ENCODE measurements around the gene ZCWPW1.
A peak's percentile ranks its signal among the peaks of the same experiment; 100 is the strongest.

ZCWPW1 gene

DNA sequence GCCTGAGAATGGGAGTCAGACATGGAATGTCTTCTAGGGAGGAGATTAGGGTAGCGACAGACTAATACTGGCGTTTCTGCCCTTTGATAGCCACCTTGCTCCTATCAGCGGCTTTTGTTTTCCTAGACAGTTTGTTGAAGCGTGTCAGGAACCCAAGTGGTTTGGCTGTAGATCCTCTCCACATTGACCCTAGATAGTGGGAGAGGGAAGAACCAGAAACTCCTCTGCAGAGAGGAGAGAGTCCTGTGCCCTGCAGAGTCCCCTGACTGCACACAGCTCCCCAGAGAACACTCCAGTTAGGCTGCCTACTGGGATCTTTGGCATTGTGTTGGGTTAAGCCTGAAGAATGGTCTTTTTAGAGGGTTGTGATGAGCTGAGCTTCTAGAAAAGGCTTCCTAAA, 3.5 kb upstream of the ZCWPW1 start:
- DNase-seq, result no peak

- no peak for DNase-seq
Observed at GRCh38 chr7:100431286-100431735, 2.8 kb upstream of the ZCWPW1 start.

GRCh38 chr7:100430493-100431285, 2.2 kb upstream of the ZCWPW1 start:
- DNase-seq, result no peak

DNA sequence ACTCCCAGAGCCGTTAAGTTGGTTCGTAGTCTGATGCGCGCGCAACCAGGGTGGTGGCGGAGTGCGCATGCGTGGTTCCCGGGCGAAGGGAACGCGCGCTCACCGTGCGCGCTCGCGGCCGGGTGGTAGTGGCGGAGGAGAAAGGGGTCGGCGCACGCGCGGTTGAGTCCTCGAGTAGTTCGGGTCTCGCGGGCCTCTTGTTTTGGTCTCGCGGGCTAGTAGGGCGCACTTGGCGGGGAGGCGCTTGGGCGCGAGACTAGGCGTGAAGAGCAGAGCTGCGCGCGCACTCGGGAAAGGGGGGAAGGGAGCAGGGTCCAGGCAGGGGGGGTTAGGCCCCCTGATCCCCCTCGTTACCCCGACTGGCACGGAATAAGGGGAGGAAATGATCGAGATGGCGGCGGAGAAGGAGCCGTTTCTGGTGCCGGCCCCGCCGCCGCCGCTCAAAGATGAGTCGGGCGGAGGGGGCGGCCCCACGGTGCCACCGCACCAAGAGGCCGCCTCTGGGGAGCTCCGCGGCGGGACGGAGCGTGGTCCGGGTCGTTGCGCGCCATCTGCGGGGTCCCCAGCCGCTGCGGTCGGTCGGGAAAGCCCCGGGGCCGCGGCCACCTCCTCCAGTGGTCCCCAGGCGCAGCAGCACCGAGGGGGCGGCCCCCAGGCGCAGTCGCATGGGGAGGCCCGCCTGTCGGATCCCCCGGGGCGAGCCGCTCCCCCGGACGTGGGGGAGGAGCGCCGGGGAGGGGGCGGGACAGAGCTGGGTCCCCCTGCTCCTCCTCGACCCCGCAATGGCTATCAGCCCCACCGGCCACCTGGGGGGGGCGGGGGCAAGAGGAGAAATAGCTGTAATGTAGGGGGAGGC, 1.4 kb upstream of the ZCWPW1 start, which contains the start of gene MEPCE:
Gene MEPCE (plus strand): TSS at position 195 of the 856 bp plus-strand sequence. CDS start 188 bp downstream, at position 383.
- peak; percentile 98 for DNase-seq

DNA sequence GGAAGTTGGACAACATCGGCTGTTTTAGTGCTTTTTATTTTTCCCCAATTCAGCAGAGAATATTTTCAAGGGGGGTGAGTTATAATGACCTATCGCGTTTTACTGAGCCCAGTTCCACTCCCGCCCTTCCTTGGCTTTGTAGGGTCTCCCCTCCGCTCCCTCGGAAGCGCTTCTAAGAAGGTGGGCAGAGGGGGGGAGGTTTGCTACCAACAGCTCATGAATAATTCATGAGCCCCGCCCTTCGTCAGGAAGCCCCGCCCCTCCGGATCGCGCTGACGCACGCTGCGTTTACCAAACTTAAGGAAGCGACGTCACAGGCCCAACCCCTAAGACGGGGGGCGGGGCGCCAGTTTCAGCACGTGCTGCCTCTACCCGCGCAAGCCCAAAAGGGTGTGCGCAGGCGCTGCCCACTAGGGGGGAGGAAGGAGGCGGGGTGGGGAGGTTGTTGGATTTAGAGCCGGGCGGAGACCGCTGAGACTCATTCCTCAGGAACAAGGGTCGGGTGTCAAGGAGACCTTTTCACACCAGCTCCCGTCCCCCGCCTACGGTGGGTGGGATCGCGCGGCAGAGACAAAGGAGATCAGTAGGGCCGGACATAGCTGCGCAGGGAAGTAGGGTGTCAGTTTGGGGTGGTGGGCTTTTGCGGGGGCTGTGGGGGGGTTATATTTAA, 599 bp upstream of the ZCWPW1 start:
- DNase-seq, result peak; percentile 100

DNA sequence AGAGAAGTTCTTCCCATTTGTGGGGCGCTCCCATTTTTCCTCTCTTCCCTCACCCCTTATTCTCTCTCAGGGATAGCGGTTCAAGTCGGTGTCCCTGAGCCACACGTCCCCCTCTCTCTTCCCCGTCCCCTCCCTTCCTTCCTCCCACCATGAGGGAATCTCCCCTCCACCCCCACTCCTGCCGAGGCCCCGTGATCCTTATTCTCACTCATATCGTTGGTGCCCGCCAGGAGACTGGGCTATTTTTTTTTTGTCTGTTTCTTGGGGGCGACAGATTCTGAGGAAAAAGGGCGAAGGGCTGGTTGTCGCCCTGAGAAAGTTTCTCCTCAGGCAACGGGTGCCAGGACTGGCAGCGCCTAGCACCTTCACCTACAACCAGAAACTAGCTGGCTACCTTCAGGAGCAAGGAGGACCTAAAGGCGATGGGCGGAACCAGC, 723 bp downstream of the ZCWPW1 start:
- DNase-seq, result no peak

DNA sequence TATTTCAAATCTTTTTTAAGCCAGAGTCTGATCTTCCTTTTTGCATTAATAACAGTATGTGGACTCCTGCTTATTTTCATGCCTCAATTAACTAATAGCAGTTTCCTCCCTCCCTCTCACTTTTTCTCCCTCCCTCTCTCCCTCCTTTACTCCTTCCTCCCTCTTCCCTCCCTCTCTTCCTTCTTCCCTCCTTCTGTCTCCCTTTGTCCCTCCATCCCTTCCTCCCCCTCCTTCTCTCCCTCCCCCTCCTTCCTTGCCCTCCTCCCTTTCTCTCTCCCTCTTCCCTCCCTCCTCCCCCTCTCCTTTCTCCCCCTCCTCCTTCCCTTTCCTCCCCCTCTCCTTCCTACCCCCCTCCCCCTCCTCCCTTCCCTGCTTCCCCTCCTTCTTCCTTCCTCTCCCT, 2.0 kb downstream of the ZCWPW1 start:
- no peak for DNase-seq

DNA sequence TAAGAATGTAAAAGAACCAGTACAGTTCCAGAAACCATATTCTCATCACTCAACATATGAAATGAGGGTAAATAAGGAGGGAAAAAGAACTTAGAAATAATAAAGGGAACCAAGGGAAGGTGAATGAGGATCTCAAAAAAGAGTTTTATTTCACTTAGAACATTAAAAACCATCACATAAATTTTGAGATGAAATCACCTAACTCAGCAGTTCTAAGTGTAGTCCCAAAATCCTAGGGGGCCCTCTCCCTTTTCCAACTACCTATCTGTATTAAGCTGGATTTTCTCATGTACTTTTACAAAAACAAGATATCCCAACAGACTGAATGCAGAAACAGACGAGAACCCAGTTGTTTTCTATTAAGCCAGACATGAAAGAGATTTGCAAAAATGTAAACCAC, 3.2 kb downstream of the ZCWPW1 start:
- no peak for DNase-seq

DNA sequence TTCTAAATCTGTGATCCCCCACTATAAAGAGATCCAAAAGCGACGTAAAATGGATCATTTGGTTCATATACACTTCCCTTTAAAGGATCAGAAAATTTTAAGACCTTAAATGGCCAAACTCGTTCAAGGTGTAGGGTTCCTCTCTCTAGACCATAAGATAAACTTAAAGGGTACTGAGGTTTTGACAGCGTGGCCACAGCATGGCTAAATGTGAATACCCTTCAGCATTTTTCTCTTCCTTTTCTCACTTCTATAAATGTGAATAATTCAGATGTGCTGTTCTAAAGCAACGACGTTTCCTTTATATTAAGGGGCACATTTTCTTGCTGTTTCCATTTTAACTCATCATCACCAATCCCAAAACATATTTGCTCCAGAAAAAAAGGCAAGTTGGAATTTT, 5.2 kb downstream of the ZCWPW1 start:
- no peak for DNase-seq

DNA sequence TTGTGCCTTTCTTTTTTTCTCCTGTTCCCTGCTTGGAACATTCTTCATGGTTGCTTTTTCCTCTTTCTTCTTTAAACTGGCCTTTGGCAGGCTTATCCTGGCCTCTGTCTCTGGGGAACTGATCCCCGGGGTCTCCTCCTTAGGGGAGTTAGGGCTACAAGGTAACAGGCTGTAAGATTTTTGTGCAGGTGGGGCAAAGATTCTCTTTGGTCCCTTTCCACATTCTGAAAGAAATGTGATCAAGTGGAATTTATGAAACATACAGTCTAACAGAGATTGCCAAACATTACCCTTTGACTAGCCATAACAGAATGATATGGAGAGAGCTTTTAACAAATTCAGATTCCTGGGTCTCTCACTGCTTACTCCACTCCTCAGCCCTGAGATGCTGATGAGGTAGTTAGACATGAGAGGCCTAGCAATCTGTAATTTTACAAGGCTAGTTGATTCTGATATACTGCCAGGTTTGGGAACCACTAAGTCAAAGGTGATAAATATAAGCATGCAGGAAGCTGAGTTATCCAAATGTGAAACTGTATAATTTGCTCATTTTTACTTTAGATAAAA, 8.8 kb downstream of the ZCWPW1 start:
- no peak for DNase-seq

GRCh38 chr7:100418930-100419659, 9.4 kb downstream of the ZCWPW1 start:
- DNase-seq, result no peak

DNA sequence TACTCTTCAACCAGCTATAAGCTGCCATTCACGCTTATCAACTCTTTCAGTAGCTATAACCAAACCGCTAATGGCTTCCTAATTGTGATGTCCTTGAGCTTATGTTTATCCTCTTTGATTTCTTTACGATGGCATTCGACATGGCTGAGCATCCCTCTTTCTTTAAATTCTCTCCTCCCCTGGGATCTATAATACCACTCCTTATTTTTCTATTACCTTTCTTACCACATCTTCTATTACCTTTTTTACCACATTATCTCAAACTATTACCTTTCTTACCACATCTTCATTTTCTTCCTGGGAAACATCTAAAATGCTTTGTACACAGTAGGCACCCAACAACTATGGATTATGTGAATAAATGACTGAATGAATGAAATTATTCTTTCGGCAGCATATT, 13.1 kb downstream of the ZCWPW1 start:
- DNase-seq, result no peak

DNA sequence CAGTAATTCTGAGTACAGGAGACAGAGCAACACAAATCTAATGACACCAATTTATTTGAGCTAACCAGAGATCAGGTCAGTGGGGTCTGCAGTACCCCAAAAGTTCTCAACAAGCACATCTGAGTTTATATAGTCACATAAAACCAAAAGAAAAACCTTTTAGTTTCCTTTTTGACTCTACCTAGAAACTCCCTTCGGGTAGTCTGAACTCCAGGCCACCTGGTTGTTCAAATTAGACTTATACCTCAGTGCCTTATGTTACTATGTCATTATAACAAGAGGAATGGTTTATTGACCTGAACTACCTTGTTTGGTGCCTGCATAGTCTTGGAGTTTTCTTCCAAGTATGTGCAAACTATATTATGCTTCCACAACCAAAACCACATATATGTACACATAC, 14.6 kb downstream of the ZCWPW1 start:
- DNase-seq, result no peak

DNA sequence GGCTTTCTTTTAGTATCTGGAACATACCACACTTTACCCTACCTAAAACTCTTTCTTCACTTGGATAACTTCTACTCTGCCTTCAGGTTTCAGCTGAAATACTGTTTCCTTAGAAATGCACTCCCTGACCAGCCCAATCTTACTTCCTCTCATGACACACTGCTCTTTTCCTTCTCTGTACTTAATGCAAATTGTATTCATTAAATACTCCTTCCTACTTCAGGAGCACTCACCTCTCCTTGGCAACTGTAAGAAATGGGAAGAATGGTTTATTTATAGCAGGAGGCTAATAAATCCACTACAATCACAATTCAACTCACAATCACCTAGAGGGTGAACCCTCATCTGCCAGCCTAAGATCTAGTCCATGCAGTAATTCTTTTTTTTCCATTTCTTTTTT, 15.2 kb downstream of the ZCWPW1 start:
- DNase-seq, result no peak

DNA sequence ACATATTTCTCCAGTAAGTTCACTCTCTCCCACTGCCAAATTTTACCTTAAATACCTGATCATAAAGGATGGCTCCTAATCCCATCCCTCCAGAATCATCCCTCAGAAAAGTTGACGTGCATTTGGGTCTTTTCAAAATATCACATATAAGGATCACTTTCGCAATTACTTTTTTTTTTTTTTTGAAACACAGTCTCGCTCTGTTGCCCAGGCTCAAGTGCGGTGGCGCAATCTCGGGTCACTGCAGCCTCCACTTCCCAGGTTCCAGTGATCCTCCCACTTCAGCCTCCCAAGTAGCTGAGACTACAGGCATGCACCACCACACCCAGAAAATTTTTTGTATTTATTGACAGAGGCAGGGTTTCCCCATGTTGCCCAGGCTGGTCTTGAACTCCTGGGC, 17.4 kb downstream of the ZCWPW1 start:
- DNase-seq, result no peak

DNA sequence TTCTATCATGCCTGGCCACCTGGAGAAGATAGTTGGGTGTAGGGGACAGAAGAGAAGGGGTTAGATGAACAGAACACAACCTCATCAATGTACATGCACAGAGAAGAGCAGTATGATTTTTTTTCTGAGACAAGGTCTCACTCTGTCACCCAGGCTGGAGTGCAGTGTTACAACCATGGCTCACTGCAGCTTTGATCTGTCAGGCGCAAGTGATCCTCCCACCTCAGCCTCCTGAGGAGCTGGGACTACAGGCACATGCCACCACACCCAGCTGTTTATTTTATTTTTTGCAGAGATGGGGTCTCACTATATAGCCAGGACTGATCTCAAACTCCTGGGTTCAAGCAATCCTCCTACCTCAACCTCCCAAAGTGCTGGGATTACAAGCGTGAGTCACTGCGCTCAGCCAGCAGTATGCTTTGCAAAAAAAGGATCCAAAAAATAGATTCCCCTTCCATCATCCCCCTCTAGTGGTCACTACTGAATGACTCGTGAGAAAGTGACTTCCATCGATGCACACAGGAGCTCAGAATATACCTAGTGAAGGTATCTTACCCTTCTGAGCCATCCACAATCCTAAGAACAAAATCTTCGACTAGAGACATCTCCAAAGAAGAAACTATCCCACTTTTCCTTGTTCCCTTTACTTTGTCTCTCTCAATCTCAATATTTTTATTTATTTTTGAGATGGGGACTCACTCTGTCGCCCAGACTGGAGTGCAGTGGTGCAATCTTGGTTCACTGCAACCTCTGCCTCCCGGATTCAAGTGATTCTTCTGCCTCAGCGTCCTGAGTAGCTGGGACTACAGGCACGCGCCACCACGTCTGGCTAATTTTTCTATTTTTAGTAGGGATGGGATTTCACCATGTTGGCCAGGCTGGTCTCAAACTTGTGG, 21.0 kb downstream of the ZCWPW1 start:
- DNase-seq, result no peak

GRCh38 chr7:100406767-100407166, 21.7 kb downstream of the ZCWPW1 start:
- no peak for DNase-seq

- no peak for DNase-seq
Observed at GRCh38 chr7:100402241-100402640, 26.3 kb downstream of the ZCWPW1 start.

- DNase-seq, result no peak
Observed at GRCh38 chr7:100401811-100402210, 26.7 kb downstream of the ZCWPW1 start.

- no peak for DNase-seq
Observed at GRCh38 chr7:100400656-100401055, 27.8 kb downstream of the ZCWPW1 start.

DNA sequence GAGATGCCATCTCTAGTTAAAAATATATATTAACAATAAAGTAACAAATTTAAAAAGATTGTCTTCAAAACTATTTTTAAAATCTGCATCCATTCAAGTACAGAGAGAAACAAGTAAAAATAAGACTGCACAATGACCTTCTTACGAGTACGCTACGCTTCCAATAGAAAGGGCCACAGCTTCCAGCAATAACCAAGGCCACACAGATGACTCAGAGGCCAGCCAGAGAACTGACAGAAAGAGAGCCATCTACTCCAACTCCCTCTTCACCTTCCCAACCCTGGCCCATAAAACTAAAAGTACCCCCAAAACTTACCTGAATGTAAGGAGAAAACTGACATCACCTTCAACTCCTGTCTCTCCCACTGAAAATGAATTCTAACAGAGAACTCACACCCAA, 28.5 kb downstream of the ZCWPW1 start:
- DNase-seq, result no peak

Data from NK-92 treated with Interleukin-12 subunit alpha and Interleukin-12 subunit beta, amount 100 ng/mL, for 24 hours (cell line).